GM18498 (cell line): ENCODE results near the gene UCN.
"Not testable (repeated sequence)": the region's sequence is repeated elsewhere in the genome, so short reads cannot be mapped to it uniquely, and the experiment has no call there.

ENCODE experiments used
- ATAC-seq: cut with Tn5 transposase; IDR thresholded peaks from one replicate; pipeline ENCODE4 v1.9.1; 2021; ENCODE audit warnings: mild to moderate bottlenecking, moderate library complexity; ENCODE audit not compliant: unreplicated experiment

UCN gene

GRCh38 chr2:27285481-27285880, 22.8 kb downstream of the UCN start:
- ATAC-seq = no peak

GRCh38 chr2:27284996-27285395, 23.2 kb downstream of the UCN start:
- ATAC-seq = no peak

- ATAC-seq = no peak
These were observed 25.4 kb downstream of the UCN start for GRCh38 chr2:27282892-27283291.

GRCh38 chr2:27281855-27282559, 26.2 kb downstream of the UCN start, which contains the start of gene TRIM54:
TRIM54 (plus strand) TSS chr2:27282429; CDS start chr2:27282732, 303 bp downstream.
- no peak for ATAC-seq

- no peak for ATAC-seq
These were observed 26.8 kb downstream of the UCN start for GRCh38 chr2:27281442-27281841.

- ATAC-seq = no peak
These were observed 27.4 kb downstream of the UCN start for GRCh38 chr2:27280826-27281225.

- no peak for ATAC-seq
These were observed 30.2 kb downstream of the UCN start for GRCh38 chr2:27278010-27278409.

- ATAC-seq = no peak
These were observed 32.8 kb downstream of the UCN start, which contains the start of gene DNAJC5G for GRCh38 chr2:27275211-27276150. DNAJC5G (plus strand) TSS chr2:27275433; CDS start chr2:27276729, 1,296 bp downstream.

GRCh38 chr2:27272537-27273522, 35.4 kb downstream of the UCN start:
- not testable (repeated sequence) for ATAC-seq

GRCh38 chr2:27271631-27272340, 36.5 kb downstream of the UCN start:
- no peak for ATAC-seq

- no peak for ATAC-seq
These were observed 37.6 kb downstream of the UCN start for GRCh38 chr2:27270670-27271069.

GRCh38 chr2:27270131-27270530, 38.1 kb downstream of the UCN start:
- no peak for ATAC-seq

GRCh38 chr2:27268296-27268695, 39.9 kb downstream of the UCN start:
- not testable (repeated sequence) for ATAC-seq

GRCh38 chr2:27265536-27265870, 42.7 kb downstream of the UCN start:
- ATAC-seq = no peak

- ATAC-seq = no peak
These were observed 43.3 kb downstream of the UCN start for GRCh38 chr2:27264753-27265535.

GRCh38 chr2:27264253-27264752, 43.9 kb downstream of the UCN start:
- ATAC-seq = no peak

GRCh38 chr2:27263287-27264252, 44.7 kb downstream of the UCN start:
- ATAC-seq = no peak
